Right hindlimb (tissue), 1 donor: ENCODE data around the gene ULK3.

Source experiments
- DNase-seq: peaks from one replicate; pipeline ENCODE4 v3.0.0-alpha.2; 2018

The ULK3 gene

DNA sequence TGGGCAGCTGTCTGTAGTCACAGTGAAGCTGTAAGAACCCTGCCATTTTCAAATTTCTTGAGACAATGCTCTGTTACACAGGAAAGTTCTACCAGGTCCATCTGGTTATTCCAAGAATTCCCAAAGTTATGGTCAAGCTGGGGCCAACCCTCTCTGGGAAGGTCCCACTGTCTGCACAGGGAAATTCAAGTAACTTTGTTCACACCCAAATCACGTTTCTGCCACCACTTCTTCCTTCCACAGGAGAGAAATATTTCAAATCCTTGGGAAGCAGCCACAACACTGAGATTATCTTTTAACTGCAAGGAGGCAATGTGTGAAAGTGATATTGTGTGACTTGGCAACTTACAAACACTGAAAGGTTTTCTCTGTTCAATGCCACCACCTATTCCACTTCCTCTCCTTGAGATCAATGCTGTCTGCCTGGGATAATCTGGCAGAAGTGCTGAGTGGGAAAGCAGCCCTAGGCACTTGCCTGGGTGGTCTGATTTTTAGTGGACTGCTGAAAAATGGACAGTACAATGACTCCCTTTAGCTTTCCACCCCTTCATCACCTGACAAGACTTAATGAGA is 24.6 kb upstream of the ULK3 start:
- no peak for DNase-seq

DNA sequence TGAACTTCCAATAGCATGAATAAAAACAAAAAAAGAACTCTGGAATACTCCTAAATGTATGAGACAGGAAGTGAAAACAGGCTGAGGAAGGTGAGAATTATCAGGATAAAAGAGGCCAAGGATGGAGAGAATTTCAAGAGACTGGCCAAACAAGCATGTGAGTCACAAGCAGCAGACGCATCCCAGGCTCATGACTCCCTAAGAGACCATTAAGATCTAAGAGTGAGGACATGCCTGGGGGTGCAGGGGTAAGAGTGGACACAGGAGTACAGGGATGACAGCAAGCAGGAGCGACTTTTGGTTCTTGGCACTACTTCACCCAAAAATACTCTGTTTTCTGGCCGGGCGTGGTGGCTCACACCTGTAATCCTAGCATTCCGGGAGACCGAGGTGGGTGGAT is 23.1 kb upstream of the ULK3 start:
- DNase-seq, result no peak

DNA sequence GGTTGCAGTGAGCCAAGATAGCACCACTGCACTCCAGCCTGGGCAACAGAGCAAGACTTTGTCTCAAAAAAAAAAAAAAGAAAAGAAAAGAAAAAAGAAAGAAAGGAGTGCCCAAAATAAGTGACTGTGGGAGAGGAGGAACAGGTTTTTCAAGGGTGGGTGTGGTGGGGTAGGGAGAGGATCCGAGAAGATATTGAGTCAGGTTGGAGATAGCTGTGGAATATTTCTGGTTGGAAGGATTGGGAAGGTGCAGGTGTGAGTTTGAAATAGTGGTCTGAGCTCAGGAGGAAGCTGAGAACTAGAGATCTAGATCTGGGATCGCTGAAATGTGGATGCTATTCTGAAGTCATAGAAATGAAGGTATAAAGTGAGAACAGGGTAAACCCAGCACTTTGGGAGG is 22.4 kb upstream of the ULK3 start:
- no peak for DNase-seq

DNA sequence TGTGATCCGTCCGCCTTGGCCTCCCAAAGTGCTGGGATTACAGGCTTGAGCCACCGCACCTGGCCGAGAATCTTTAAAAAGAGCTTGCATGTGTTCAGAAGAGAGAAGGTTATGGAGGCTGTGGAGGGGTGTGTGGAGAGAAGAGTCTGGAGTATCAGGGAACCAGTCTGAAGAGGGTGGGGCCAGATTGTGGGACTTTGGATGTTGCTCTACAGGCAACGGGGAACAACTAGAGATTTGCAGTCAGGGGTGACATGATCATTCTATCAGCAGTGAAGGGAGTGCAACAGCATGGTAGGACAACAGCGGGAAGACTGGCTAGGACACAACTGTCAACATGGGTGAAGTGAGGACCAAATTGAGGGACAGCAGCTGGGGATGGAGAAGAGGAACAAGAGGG is 21.3 kb upstream of the ULK3 start:
- DNase-seq, result no peak

DNA sequence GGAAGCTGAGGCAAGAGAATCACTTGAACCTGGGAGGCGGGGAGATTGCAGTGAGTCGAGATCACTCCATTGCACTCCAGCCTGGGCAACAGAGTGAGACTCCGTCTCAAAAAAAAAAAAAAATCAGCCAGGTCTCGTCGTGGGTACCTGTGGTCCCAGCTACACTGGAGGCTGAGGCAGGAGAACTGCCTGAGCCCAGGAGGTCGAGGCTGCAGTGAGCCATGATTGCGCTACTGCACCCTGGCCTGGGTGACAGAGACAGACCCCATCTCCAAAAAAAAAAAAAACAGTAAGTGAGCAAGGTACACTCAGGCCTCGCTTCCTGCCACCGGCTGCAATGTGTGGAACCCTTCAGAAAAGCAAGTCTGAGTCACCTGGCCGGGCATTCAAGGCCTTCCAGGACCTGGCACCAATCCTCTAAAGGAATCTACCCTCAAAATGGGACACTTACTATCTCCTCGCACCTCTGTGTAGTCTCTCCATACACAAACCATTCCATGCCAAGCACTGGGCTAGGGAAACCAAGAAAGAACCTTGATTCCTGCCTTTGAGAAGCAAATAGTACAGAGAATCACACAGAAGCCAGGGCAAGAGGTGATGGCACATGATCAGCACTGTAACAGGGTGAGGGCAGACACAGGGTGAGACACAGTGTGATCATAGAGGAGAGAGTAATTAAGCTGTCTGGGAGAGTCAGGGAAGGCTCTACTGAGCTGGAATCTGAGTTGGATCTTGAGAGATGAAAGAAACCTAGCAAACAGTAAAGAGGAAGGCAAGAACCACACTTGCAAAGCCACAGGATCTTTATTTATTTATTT is 20.5 kb upstream of the ULK3 start:
- no peak for DNase-seq

DNA sequence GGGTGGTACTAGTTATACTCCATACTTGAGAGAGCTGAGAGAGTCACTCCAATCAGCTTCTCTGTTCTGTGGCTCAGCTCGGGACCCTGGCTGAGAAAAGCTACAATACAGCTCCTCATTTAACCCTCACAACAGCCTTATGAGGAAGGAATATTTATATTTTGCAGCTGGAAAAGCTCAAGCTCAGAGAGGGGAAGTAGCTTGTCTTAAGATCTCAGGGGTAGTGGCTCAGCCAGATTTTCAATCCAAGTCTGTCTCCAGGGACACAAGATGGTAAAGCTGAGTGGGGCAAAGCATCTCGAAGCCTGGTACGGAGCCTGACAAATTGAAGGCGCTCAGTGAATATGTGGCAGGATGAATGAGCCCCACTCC is 15.4 kb upstream of the ULK3 start:
- DNase-seq, result no peak

DNA sequence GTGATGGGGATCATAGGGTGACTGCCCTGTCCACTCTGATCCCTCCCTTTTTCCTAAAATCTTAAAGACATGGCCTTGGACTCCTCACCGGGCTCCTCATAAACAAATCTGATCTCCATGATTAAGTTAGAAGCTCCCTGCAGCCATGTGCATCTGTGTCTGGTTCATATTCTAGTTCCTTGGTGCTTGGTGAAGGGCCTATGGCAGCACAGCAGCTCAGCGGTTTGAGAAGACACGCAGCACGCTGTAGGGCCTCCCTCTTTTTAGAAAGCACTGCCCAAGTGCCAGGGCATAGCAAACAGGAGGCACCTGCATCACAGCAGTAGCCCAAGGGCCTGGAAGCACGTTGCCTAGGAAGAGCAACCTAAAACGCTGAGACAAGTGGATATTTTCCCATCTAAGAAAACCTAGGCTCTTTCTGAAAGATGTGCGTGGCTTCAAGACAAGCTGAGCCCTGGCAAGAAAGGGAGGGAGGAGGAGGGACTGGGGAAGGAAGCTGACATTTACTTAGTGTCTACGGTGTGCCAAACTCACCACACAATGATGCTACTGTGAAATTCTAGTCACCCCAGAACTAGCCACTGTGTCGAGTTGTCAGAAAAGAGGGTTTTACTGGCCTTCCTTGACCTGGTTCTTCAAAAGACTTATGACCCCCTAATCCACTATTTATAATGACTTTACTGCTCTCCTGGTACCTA is 14.9 kb upstream of the ULK3 start:
- no peak for DNase-seq

DNA sequence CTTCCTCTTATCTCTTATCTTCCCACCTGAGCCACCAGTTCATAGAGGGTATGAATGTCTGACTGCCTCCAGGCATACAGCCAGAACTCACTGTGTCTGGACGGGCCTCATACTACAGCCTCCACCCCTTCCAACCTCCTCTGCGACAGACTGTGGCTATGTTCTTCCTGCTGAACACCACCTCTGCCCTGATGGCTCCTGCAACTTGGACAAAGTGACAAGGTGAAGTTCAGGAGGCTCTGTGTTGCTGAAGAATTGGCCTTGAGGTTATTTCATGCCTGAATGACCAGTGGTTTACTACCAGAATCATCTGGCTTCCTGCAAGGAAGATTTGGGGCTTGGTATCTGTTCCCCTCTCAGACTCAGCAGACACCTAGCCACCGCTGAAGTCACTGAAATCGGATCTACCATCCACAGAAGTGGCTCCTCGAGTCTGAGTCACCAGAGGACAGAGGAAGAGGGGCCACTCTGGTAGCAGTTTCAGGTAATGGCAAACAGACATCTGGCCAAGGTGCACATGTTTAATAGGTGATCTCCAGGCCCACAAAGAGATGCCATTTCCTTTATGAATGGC is 14.2 kb upstream of the ULK3 start:
- DNase-seq, result no peak

DNA sequence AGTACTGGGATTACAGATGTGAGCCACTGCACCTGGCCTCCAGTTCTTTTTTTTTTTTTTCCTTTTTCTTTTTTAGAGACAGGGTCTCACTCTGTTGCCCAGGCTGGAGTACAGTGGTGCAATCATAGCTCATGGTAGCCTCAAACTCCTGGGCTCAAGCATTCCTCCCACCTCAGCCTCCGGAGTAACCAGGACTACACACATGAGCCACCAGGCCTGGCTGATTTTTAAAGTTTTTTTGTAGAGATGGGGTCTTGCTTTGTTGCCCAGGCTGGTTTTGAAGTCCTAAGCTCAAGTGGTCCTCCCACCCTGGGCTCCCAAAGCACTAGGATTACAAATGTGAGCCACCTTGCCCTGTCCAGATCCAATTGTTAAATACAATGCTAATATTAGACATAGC is 13.6 kb upstream of the ULK3 start:
- no peak for DNase-seq

DNA sequence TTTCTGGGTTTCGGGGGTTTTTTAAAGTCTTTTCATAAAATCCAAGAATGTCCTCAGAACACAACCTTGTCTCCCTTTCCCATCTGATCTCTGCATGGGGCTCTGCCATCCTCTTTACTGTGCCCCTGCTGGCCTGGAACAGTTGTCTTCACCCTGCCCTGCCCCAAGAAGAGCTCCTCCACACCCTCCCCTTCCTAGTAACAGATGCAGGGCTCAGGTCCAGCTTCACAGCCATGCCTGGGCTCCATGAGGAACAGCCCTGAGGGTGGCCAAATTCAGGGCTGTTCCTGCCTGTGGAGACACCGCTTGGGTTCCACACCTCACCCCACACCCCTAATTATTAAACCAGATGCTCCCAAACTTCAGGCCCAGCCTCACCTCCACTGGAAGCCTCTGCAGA is 12.9 kb upstream of the ULK3 start:
- DNase-seq, result peak; percentile 62

DNA sequence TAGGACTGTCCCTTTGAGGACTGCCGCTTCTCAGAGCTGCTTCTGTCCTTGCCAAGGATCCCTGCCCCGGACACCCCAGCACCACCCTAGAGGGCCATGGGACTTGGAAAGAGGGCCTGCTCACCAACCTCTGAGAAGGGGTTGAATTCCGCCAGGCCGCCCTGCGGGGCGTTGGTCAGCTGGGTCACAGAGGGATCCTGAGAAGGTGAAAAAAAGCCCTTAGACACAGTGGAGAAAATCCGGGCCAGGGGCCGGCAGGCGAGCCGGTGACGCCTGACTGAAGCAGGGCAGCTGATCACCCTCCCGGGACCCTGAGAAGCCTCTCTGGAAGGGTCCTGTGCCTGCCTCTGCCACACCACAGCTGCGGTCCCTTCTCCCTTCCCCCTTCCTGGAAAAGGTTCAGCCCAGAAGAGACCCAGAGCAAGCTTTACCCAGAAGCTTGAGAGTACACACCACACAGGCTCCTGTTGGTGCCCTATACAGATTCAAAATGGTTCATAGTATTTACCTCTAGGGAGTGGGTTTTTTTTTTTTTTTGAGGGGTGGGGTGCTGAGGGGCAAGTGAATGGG is 11.6 kb upstream of the ULK3 start:
- DNase-seq, result no peak

DNA sequence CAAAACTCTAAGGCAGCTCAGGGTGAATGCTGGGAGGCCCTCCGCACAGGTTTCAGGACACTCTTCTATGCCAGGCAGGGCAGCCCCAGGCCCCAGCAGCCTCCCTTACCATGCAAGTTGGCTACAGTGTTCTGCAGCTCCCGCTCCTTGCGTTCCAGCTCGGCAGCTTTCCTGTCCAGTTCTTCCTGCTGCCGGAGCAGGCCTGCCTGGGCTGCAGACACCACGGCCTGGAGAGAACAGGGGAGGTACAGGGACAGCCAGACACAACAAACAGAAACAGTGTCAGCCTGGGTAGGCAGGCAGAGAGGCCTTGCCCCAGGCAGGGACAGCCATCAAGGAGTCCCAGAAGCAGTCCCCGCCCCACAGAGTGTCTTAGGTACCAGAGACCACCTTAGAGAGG is 9.0 kb upstream of the ULK3 start:
- no peak for DNase-seq

DNA sequence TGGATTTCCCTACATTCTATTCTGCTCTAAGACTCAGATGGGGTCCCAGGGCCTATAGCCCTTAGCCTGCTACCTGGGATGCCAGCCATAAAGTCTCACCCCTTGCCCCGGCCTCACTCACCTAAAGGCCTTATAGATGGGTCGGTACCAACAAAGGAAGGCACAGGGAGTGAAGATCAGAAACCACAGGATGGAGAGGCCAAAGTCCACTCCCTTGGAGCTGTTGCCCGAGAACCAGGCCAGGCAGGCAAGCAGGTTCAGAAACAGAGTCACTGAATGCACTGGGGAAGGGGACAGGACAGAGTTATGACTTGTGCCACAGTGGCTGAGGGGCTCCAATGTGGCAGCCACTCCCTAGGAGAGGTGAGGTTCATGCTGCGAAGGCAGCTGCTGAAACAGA is 7.4 kb upstream of the ULK3 start:
- DNase-seq, result no peak

DNA sequence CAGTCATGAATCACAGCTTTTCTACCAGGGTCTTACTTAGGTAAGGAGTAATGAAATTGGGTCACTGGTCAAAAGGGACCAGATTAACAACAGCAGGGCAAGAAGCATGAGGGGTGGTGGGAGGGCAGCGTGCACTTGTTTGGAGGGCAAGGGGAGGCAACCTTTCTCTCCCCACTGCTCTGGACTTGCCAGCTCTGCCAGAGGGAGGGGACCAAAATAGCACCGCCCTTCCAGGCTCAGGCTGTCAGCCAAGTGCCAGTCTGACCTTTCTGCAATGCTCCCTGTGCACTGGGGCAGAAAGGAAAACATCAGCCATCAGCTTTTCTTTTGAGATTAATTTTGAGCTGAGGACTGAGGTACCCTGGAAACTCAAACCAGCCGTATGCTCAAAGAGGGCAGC is 4.5 kb upstream of the ULK3 start:
- DNase-seq, result no peak

DNA sequence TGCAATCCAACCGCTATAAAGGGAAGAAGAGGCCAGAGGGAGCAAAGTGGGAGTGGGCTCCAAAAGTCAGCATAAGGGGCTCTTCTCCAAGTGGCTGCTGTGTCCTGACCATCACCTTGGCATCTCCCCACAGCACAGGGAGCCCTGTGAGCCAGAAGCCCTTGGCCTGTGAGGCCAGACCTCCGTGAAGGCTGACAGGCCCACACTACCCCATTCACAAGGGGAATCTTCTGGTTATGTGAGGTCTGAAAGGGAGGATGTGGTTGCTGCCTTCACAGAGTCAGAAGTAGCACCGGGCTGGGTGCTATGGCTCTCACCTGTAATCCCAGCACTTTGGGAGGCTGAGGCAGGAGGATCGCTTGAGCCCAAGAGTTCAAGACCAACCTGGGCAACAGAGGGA is 2.6 kb upstream of the ULK3 start:
- no peak for DNase-seq

DNA sequence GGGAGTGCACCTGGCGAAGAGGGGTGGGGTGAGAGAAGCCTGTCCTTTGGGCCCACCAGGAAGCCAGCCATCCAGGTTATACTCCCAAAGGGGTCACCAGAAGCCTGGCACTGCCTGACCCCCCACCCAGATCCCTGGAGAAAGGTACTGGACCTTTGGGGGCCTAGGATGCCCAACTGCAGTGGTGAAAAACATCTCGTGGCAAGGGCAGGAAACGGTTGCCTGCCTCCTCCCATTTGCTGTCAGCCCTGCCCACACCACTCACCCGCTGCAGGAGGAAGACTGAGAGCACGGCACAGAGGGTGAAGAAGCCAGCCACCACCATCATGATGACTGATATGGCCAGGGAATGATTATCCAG is 2.2 kb upstream of the ULK3 start:
- DNase-seq, result no peak

DNA sequence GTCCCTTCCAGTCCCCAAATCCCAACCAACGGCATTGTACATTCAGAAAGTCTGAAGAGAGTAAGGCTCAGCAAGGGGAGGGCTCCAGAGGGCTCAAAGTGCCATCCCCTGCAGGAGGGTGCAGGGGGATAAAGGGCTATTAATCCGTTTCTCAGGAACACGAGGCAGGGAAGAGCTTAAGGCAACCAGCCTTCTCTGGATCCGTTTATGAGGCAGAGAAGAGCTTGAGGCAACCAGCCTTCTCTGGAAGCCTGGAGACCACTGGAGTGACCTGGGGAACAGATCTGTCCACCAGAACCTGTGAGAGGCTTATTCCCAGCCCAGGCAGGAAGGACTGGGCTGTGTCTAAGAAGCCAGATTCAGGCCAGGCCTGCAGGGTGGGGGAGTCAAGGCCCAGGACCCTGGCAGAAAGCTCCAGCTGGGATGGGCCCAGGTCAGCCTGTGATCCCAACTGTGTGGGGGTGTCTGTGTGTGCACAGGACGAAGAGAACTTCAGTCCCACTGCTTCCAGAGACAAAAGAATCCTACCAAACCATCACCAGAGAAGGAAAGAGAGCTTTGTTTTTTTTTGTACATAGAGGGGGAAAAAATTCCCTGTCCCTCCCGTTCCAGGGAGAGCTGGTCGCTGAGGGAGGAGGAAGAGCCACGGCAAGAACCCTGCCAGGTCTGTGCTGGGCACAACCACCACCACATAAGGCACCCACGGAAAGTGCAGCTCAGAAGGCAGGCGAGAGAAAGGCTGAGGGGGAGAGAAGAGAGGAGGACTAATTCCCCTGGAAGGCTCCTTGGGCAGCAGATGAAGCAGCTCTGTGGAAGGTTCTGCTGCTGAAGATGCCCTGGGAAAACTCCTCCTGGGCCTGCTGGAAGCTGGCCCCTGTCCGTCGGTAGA is 1.6 kb upstream of the ULK3 start:
- DNase-seq, result no peak

DNA sequence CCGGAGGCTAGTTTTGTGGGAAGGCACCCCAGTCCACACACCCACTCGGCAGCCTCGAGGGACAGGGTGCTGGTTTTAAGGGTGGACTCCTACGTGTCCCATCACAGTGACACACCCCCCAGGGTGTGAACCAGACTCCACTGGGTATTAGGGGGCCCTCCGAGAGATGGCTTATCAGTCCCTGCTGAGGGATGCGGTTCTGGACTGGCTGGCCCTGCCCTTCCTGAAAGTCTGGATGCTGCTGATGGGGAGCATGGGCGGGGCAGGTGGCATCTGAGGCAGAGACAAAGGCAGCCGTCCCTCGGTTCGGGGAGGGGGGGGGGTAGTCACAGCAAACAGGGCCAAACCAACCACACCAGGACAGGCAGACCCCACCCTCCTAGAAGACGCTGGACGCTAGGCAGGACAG is 939 bp upstream of the ULK3 start:
- no peak for DNase-seq

DNA sequence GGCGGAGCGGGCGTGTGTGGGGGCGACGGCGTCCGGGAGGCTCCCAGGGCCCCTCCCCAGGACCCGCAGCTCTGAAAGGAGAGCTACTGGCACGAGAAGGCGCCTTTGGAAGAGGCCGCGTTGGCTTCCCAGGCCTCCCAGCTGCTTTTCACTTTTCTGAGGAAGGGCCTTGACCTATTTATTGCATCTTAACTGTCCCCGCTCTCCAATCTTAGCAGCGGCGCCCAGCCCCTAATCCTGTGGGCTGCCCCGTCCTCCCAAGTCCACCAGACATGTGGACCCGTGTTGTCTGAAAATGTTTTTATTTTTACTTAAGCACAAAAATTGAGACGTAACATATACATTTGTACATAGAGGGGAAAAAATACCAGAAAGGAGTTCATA is 481 bp upstream of the ULK3 start:
- DNase-seq, result no peak

DNA sequence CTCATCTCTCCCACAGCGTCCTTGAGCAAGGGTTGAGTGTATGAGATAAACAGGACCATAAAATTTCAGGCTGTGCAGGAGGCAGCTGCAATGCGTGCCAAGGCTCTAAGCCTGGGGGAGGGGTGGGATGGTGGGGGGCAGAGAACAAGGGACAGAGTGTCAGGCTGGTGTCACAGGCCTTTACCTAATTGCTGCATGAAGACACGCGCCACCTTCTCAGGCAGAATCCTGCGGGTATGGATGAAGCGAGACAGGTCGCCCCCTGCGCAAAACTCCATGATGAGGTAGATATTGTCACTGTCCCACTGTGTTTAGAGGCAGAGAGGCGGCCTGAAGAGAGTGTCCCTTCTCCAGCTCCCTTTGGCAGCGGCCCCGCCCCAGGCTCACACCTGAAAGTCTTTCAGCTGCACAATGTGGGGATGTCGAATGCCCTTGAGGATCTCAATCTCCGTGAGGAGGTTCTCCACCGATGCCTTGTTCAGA is 1.0 kb downstream of the ULK3 start:
- DNase-seq, result no peak

DNA sequence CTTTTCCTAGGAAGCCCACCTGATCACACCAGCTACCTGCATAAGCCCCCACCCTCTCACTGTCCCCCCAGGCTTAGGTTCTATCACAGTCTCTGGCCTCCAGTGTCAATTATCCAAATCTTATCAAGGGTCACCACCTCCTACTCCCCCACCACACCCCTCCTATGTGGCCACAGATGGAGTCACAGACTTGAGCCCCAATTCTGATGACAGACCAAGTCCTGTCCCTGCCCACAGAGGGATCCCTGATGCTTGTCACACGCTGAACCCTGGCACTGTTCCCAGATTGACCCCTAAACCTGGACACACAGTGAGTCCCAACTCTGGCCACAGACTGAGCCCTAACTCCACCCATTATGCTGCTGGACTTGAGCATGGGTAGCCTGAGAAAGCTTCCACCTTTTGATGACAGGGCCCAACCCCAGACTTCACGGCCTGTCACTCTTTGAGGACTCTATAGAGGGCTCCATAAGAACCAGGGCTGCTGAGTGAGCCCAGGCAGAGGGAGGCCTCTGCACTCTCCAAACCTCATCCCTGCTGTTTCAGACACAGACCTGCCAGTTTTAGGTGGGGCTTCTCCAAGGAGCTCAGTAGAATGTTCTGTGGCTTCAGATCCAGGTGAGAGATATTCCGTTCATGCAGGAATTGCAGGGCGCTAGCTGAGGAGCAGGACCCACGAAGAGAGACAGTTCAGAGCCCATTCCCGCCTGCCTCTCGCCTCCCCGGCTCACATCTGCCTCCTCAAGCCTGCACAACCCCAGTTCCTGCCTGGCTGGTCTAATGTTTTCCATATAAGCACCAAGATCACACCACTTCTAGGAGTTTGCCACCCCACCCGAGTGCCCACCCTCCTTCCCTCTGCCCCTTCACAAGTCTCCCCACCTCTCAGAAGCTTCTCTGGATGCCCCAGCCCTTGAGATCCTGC is 1.8 kb downstream of the ULK3 start:
- DNase-seq, result no peak
